Renal cortex interstitium (tissue), 11 donors: ENCODE measurements around the gene AP1B1. TPM values are rescaled to one million over a fixed set of nuclear protein-coding genes. Genes with fewer than 3 reads are reported as not detected.

Experiments
- DNase-seq, 11 donors: peaks; one replicate each; pipeline ENCODE4 v3.0.0-alpha.2; 2013; ENCODE audit warnings: low read depth in 9 of 11, low spot score in 4 of 11; ENCODE audit errors: extremely low read depth in 1 of 11
- polyA plus RNA-seq, 3 donors: library from polyadenylated mRNA; unstranded; fragments of 120-200 nt; gene quantifications; one replicate each; pipeline ENCODE4 v1.2.1, GENCODE V29; 2013; ENCODE audit not compliant: insufficient read length in 3 of 3

AP1B1 gene
- polyA plus RNA-seq, 3 donors = 42.8 to 46.8 (median 43.9) TPM

GRCh38 chr22:29291215-29291614 is 97.2 kb downstream of the AP1B1 start:
- DNase-seq = no peak

GRCh38 chr22:29290061-29290460 is 98.3 kb downstream of the AP1B1 start:
- no peak for DNase-seq

GRCh38 chr22:29288837-29289236 is 99.5 kb downstream of the AP1B1 start:
- no peak for DNase-seq

GRCh38 chr22:29284196-29284595 is 104.2 kb downstream of the AP1B1 start:
- DNase-seq = no peak

- DNase-seq = no peak
Measured at GRCh38 chr22:29277927-29278326, 110.4 kb downstream of the AP1B1 start.

Other genes starting within 250 kb of the AP1B1 start
- gene EMID1, start 182.7 kb downstream of the AP1B1 start, polyA plus RNA-seq = 100 to 1,000 TPM in 1 of 3 donors, 10 to 100 TPM in 2; 59.9 to 106 (median 88.8) TPM
- gene RHBDD3, start 120.6 kb downstream of the AP1B1 start, polyA plus RNA-seq = 10 to 100 TPM; 21.4 to 35.0 (median 32.4) TPM
- gene EWSR1, start 120.3 kb downstream of the AP1B1 start, polyA plus RNA-seq = 100 to 1,000 TPM; 340 to 350 (median 343) TPM
- 1 to 10 TPM; 5.5 to 9.1 (median 7.3) TPM for gene GAS2L1, start 81.9 kb downstream of the AP1B1 start, polyA plus RNA-seq
- gene RASL10A, start 72.9 kb downstream of the AP1B1 start, polyA plus RNA-seq = under 1 TPM; 0.12 to 0.32 (median 0.20) TPM
- 1 to 10 TPM; 1.1 to 1.2 (median 1.2) TPM for gene RFPL1, start 50.0 kb upstream of the AP1B1 start, polyA plus RNA-seq
- 1 to 10 TPM; 8.0 to 8.6 (median 8.4) TPM for gene NEFH, start 91.6 kb upstream of the AP1B1 start, polyA plus RNA-seq
- gene THOC5, start 165.2 kb upstream of the AP1B1 start, polyA plus RNA-seq = 10 to 100 TPM; 31.6 to 34.2 (median 31.7) TPM
- 100 to 1,000 TPM; 132 to 170 (median 164) TPM for gene NIPSNAP1, start 192.5 kb upstream of the AP1B1 start, polyA plus RNA-seq
- gene NF2, start 215.1 kb upstream of the AP1B1 start, polyA plus RNA-seq = 10 to 100 TPM; 27.2 to 29.6 (median 29.3) TPM